H9 (cell line): ENCODE measurements around the gene MMD2. TPM values are rescaled to one million over a fixed set of nuclear protein-coding genes. Genes with fewer than 3 reads are reported as not detected.

Experiments used
- DNase-seq: peaks from one replicate; pipeline ENCODE4 v3.0.0-alpha.2; 2017
- H2AFZ ChIP-seq: one replicate; pipeline ENCODE4 v1.6.1; 2013; ENCODE audit warnings: mild to moderate bottlenecking, low read length, control low read depth, moderate library complexity
- H2AK5ac ChIP-seq: 2 replicates; pipeline ENCODE4 v1.6.1; 2013; ENCODE audit warnings: low read length, control low read depth, mixed read lengths; ENCODE audit not compliant: insufficient read length
- H2BK120ac ChIP-seq: one replicate; pipeline ENCODE4 v1.6.1; 2013; ENCODE audit warnings: low read depth, mild to moderate bottlenecking, low read length, control low read depth, inconsistent platforms; ENCODE audit not compliant: poor library complexity, severe bottlenecking
- H2BK12ac ChIP-seq: 2 replicates; pipeline ENCODE4 v1.6.1; 2013; ENCODE audit warnings: low read length, control low read depth, mixed read lengths, low read depth; ENCODE audit not compliant: insufficient read length
- H2BK15ac ChIP-seq: 2 replicates; pipeline ENCODE4 v1.6.1; 2013; ENCODE audit warnings: low read depth, low read length, control low read depth
- H2BK20ac ChIP-seq: one replicate; pipeline ENCODE4 v1.6.1; 2013; ENCODE audit warnings: low read depth, mild to moderate bottlenecking, low read length, control low read depth, inconsistent platforms; ENCODE audit not compliant: poor library complexity, severe bottlenecking
- H2BK5ac ChIP-seq: 2 replicates; pipeline ENCODE4 v1.6.1; 2013; ENCODE audit warnings: low read length, control low read depth, mixed read lengths; ENCODE audit not compliant: insufficient read length
- H3K14ac ChIP-seq: 2 replicates; pipeline ENCODE4 v1.6.1; 2013; ENCODE audit warnings: low read length, control low read depth; ENCODE audit not compliant: insufficient read depth
- H3K18ac ChIP-seq: 2 replicates; pipeline ENCODE4 v1.6.1; 2013; ENCODE audit warnings: low read depth, mild to moderate bottlenecking, mixed read lengths, low read length, control low read depth; ENCODE audit not compliant: insufficient read length
- H3K23ac ChIP-seq: 2 replicates; pipeline ENCODE4 v1.6.1; 2013; ENCODE audit warnings: low read length, control low read depth, mixed read lengths, low read depth; ENCODE audit not compliant: insufficient read length
- H3K23me2 ChIP-seq: 2 replicates; pipeline ENCODE4 v1.6.1; 2013; ENCODE audit warnings: low read depth, mild to moderate bottlenecking, mixed read lengths, low read length, control low read depth; ENCODE audit not compliant: insufficient read length, poor library complexity, severe bottlenecking
- H3K27ac ChIP-seq: 2 replicates; pipeline ENCODE4 v1.5.1; 2013; ENCODE audit warnings: low read length, control low read depth, mixed read lengths, low read depth; ENCODE audit not compliant: insufficient read length
- H3K27me3 ChIP-seq: 2 replicates; pipeline ENCODE4 v1.6.1; 2013; ENCODE audit warnings: low read length, control low read depth, inconsistent platforms; ENCODE audit not compliant: insufficient read depth
- H3K4ac ChIP-seq: 2 replicates; pipeline ENCODE4 v1.6.1; 2013; ENCODE audit warnings: low read depth, mild to moderate bottlenecking, control low read depth, inconsistent platforms, low read length, moderate library complexity
- H3K4me1 ChIP-seq: 2 replicates; pipeline ENCODE4 v1.6.1; 2013; ENCODE audit warnings: low read length, control low read depth, inconsistent platforms; ENCODE audit not compliant: insufficient read depth
- H3K4me2 ChIP-seq: 2 replicates; pipeline ENCODE4 v1.6.1; 2013; ENCODE audit warnings: low read length, control low read depth, mixed read lengths; ENCODE audit not compliant: insufficient read length, insufficient read depth
- H3K56ac ChIP-seq: 2 replicates; pipeline ENCODE4 v1.6.1; 2013; ENCODE audit warnings: low read depth, mild to moderate bottlenecking, mixed read lengths, low read length, control low read depth; ENCODE audit not compliant: insufficient read length
- H3K79me1 ChIP-seq: 2 replicates; pipeline ENCODE4 v1.6.1; 2013; ENCODE audit warnings: low read depth, mild to moderate bottlenecking, moderate library complexity, low read length, control low read depth, inconsistent platforms; ENCODE audit not compliant: insufficient read depth, poor library complexity, severe bottlenecking
- H3K79me2 ChIP-seq: 2 replicates; pipeline ENCODE4 v1.6.1; 2013; ENCODE audit warnings: low read length, control low read depth, inconsistent platforms; ENCODE audit not compliant: insufficient read depth
- H3K9ac ChIP-seq: 2 replicates; pipeline ENCODE4 v1.6.1; 2013; ENCODE audit warnings: low read length, control low read depth, mixed read lengths; ENCODE audit not compliant: insufficient read length; ENCODE audit errors: extremely low read depth
- H3K9me3 ChIP-seq: one replicate; pipeline ENCODE4 v1.6.1; 2013; ENCODE audit warnings: low read depth, low read length, inconsistent platforms; ENCODE audit not compliant: control insufficient read depth
- H3T11ph ChIP-seq: one replicate; pipeline ENCODE4 v1.6.1; 2013; ENCODE audit warnings: mild to moderate bottlenecking, low read length, control low read depth, inconsistent platforms
- H4K20me1 ChIP-seq: one replicate; pipeline ENCODE4 v1.6.1; 2013; ENCODE audit not compliant: control insufficient read depth, insufficient read length, insufficient read depth
- H4K5ac ChIP-seq: 2 replicates; pipeline ENCODE4 v1.6.1; 2013; ENCODE audit warnings: low read depth, mild to moderate bottlenecking, mixed read lengths, low read length, control low read depth; ENCODE audit not compliant: insufficient read length
- H4K8ac ChIP-seq: replicated peaks from 2 replicates; pipeline ENCODE4 v1.6.1; 2013; ENCODE audit warnings: low read length, control low read depth, mixed read lengths, low read depth; ENCODE audit not compliant: insufficient read length
- H4K91ac ChIP-seq: 2 replicates; pipeline ENCODE4 v1.6.1; 2013; ENCODE audit warnings: low read depth, mild to moderate bottlenecking, moderate library complexity, mixed read lengths, low read length, control low read depth; ENCODE audit not compliant: insufficient read length
- H3K27ac Mint-ChIP-seq, 3 experiments: 2 replicates in 2 of 3; 3 replicates in 1 of 3; pipeline ENCODE4 v1.8.0; 2020 to 2021; ENCODE audit warnings: mixed read lengths in 3 of 3, mild to moderate bottlenecking in 1 of 3, moderate library complexity in 1 of 3
- H3K27me3 Mint-ChIP-seq: 2 replicates; pipeline ENCODE4 v1.8.0; 2021; ENCODE audit warnings: low read depth, mild to moderate bottlenecking, moderate library complexity, mixed read lengths
- H3K36me3 Mint-ChIP-seq, 3 experiments: 2 replicates in 2 of 3; 3 replicates in 1 of 3; pipeline ENCODE4 v1.8.0; 2020 to 2021; ENCODE audit warnings: low read depth in 3 of 3, mixed read lengths in 3 of 3; ENCODE audit not compliant: insufficient read depth in 1 of 3
- H3K4me1 Mint-ChIP-seq, 2 experiments: 2 replicates each; pipeline ENCODE4 v1.8.0; 2020; ENCODE audit warnings: mixed read lengths in 2 of 2
- H3K4me3 Mint-ChIP-seq, 2 experiments: 2 replicates in 1 of 2; 3 replicates in 1 of 2; pipeline ENCODE4 v1.8.0; 2020 to 2021; ENCODE audit warnings: mild to moderate bottlenecking in 2 of 2, mixed read lengths in 2 of 2, moderate library complexity in 1 of 2
- H3K9me3 Mint-ChIP-seq, 2 experiments: 2 replicates in 1 of 2; 3 replicates in 1 of 2; pipeline ENCODE4 v1.8.0; 2020; ENCODE audit warnings: mild to moderate bottlenecking in 2 of 2, mixed read lengths in 2 of 2, moderate library complexity in 1 of 2
- CTCF ChIP-seq: fragments of 200-600 bp; sonication (generic); conservative IDR thresholded peaks from 3 replicates; pipeline ENCODE4 v1.8.0; 2021; ENCODE audit warnings: antibody characterized with exemption, mild to moderate bottlenecking
- WGBS: extraction: QIAGEN DNeasy Blood & Tissue Kit; methylation state at CpG from one replicate; pipeline ENCODE4 v1.1.7; 2013; ENCODE audit warnings: missing lambda C conversion rate, low lambda C conversion rate, mixed read lengths; ENCODE audit not compliant: insufficient read length; ENCODE audit errors: extremely low coverage; 5-methylcytosine and 5-hydroxymethylcytosine counted together
- total RNA-seq: library from RNA; stranded (reverse); gene quantifications from 2 replicates; pipeline ENCODE4 v1.2.1, GENCODE V29; 2021

The MMD2 gene
- total RNA-seq, 1 experiment from 2014 or later, result 0.20 TPM

- Histone ChIP-seq H3K18ac (no peak overlapping the region), H4K5ac (no peak overlapping the region), H3K4ac (no peak overlapping the region), H2AFZ (no peak overlapping the region), H3K27me3 (peaks cover 5% of the 10 kb centered on the region; the same call in 1 of the 2 replicates), H2BK20ac (no peak overlapping the region), H3K27ac (no peak overlapping the region), H3K56ac (no peak overlapping the region), H2BK15ac (no peak overlapping the region), H3K79me2 (no peaks in the 10 kb centered on the region), H3K23me2 (no peaks in the 10 kb centered on the region), H3T11ph (no peak overlapping the region), H2BK5ac (no peak overlapping the region), H4K91ac (no peak overlapping the region), H3K4me1 (no peaks in the 10 kb centered on the region), H3K4me2 (no peak overlapping the region), H2BK120ac (no peak overlapping the region), H4K8ac (no peak overlapping the region), H3K9me3 (no peaks in the 10 kb centered on the region), H3K14ac (no peak overlapping the region; the same call in 1 of the 2 replicates), H2BK12ac (no peak overlapping the region), H3K9ac (no peak overlapping the region), H3K79me1 (no peaks in the 10 kb centered on the region), H3K23ac (no peak overlapping the region), H2AK5ac (no peak overlapping the region), H4K20me1 (no peaks in the 10 kb centered on the region)
- H3K27ac Mint-ChIP-seq, result no peak overlapping the region
- DNase-seq, result no peak
- no peak overlapping the region for H3K4me3 Mint-ChIP-seq
- H3K36me3 Mint-ChIP-seq, result no peaks in the 10 kb centered on the region; a peak in 2 of 7 replicates
- peaks cover 38% of the 10 kb centered on the region for H3K27me3 Mint-ChIP-seq
- no peaks in the 10 kb centered on the region for H3K9me3 Mint-ChIP-seq
- WGBS, result no CpG with 5 or more reads among the region's 19 CpGs
- peaks cover 4% of the 10 kb centered on the region in 2 experiments for H3K4me1 Mint-ChIP-seq
- TF ChIP-seq CTCF, result no peak
These were observed 4.1 kb upstream of the MMD2 start for GRCh38 chr7:4962872-4963775.
